Neural cell (in vitro differentiated cells): Measurements from ENCODE around the gene HS6ST1.

ENCODE experiments used
- EP300 ChIP-seq: fragments of 450-650 bp; conservative IDR thresholded peaks from 2 replicates; pipeline ENCODE4 v1.6.1; 2014; ENCODE audit warnings: antibody characterized with exemption, mild to moderate bottlenecking, moderate library complexity; ENCODE audit not compliant: poor library complexity, severe bottlenecking
- EZH2 ChIP-seq: fragments of 200-600, 300-800 bp; shearing (Covaris generic), sonication (generic); IDR thresholded peaks from 2 replicates; pipeline ENCODE4 v1.6.1; 2014; ENCODE audit warnings: antibody characterized with exemption, low read length, borderline replicate concordance, mild to moderate bottlenecking; ENCODE audit not compliant: insufficient read depth, poor library complexity, severe bottlenecking
- MXI1 ChIP-seq: fragments of 450-650 bp; conservative IDR thresholded peaks from 2 replicates; pipeline ENCODE4 v1.6.1; 2014; ENCODE audit warnings: antibody characterized with exemption, mild to moderate bottlenecking; ENCODE audit not compliant: poor library complexity, severe bottlenecking
- POLR2AphosphoS5 ChIP-seq: IDR thresholded peaks from 2 replicates; pipeline ENCODE4 v1.6.1; 2012
- RAD21 ChIP-seq: fragments of 450-650 bp; conservative IDR thresholded peaks from 2 replicates; pipeline ENCODE4 v1.6.1; 2014; ENCODE audit warnings: antibody characterized with exemption, mild to moderate bottlenecking, moderate library complexity
- SMC3 ChIP-seq: fragments of 450-650 bp; conservative IDR thresholded peaks from 2 replicates; pipeline ENCODE4 v1.6.1; 2014; ENCODE audit warnings: antibody characterized with exemption, mild to moderate bottlenecking, moderate library complexity; ENCODE audit not compliant: poor library complexity
- TAF1 ChIP-seq: IDR thresholded peaks from 2 replicates; pipeline ENCODE4 v1.6.1; 2012; ENCODE audit warnings: low read depth
- TF ChIP-seq, protein P1 (sequence below): fragments of 450-650 bp; IDR thresholded peaks from 2 replicates; pipeline ENCODE4 v1.5.1; 2014; ENCODE audit warnings: antibody characterized with exemption, mild to moderate bottlenecking, moderate library complexity; ENCODE audit not compliant: poor library complexity, severe bottlenecking
- TF ChIP-seq, protein P2 (sequence below): IDR thresholded peaks from 2 replicates; pipeline ENCODE4 v1.6.1; 2012; ENCODE audit warnings: borderline replicate concordance

DNA sequence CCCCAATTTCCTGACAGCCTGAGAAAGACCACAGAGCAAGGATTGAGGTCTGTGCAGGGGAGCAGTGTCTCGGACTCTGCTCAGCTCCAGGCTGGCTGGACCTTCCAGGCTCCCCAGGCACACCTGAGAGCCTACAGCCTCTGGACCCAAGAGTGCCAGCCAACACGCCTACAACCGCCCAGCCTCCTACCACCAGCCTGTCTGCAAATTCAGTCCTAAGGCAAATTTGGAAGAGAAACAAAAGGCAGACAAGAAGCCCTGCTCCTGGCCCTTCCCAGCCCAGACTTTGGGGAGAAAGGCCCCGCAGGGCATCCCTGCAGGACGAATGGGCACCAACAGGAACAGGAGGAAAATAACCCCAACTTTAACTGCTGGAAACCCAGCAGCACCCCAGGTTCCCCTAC is 1.9 kb downstream of the HS6ST1 start:
- TF ChIP-seq, protein P1, sequence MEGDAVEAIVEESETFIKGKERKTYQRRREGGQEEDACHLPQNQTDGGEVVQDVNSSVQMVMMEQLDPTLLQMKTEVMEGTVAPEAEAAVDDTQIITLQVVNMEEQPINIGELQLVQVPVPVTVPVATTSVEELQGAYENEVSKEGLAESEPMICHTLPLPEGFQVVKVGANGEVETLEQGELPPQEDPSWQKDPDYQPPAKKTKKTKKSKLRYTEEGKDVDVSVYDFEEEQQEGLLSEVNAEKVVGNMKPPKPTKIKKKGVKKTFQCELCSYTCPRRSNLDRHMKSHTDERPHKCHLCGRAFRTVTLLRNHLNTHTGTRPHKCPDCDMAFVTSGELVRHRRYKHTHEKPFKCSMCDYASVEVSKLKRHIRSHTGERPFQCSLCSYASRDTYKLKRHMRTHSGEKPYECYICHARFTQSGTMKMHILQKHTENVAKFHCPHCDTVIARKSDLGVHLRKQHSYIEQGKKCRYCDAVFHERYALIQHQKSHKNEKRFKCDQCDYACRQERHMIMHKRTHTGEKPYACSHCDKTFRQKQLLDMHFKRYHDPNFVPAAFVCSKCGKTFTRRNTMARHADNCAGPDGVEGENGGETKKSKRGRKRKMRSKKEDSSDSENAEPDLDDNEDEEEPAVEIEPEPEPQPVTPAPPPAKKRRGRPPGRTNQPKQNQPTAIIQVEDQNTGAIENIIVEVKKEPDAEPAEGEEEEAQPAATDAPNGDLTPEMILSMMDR = no peak
- TF ChIP-seq EZH2 = no peak
- no peak for TF ChIP-seq POLR2AphosphoS5
- no peak for TF ChIP-seq EP300
- TF ChIP-seq RAD21 = no peak
- TF ChIP-seq SMC3 = no peak
- TF ChIP-seq TAF1 = no peak
- TF ChIP-seq, protein P2, sequence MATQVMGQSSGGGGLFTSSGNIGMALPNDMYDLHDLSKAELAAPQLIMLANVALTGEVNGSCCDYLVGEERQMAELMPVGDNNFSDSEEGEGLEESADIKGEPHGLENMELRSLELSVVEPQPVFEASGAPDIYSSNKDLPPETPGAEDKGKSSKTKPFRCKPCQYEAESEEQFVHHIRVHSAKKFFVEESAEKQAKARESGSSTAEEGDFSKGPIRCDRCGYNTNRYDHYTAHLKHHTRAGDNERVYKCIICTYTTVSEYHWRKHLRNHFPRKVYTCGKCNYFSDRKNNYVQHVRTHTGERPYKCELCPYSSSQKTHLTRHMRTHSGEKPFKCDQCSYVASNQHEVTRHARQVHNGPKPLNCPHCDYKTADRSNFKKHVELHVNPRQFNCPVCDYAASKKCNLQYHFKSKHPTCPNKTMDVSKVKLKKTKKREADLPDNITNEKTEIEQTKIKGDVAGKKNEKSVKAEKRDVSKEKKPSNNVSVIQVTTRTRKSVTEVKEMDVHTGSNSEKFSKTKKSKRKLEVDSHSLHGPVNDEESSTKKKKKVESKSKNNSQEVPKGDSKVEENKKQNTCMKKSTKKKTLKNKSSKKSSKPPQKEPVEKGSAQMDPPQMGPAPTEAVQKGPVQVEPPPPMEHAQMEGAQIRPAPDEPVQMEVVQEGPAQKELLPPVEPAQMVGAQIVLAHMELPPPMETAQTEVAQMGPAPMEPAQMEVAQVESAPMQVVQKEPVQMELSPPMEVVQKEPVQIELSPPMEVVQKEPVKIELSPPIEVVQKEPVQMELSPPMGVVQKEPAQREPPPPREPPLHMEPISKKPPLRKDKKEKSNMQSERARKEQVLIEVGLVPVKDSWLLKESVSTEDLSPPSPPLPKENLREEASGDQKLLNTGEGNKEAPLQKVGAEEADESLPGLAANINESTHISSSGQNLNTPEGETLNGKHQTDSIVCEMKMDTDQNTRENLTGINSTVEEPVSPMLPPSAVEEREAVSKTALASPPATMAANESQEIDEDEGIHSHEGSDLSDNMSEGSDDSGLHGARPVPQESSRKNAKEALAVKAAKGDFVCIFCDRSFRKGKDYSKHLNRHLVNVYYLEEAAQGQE = no peak
- TF ChIP-seq MXI1 = no peak
